Measurements from ENCODE around the gene PPP1R1A. TPM values are rescaled to one million over a fixed set of nuclear protein-coding genes. Genes with fewer than 3 reads are reported as not detected.

PPP1R1A gene
- total and polyA plus RNA-seq, 2 experiments from 2014 or later: 7.6 to 26.9 TPM

GRCh38 chr12:54592316-54592715, 3.9 kb upstream of the PPP1R1A start (continued):
- no peak for TF ChIP-seq REST (IDR thresholded peaks at IDR 0.05; ENCODE audit: unreplicated experiment)
- no peak for TF ChIP-seq POLR2AphosphoS5 (IDR thresholded peaks at IDR 0.05; ENCODE audit: low read depth)
- TF ChIP-seq EZH2phosphoT487 (IDR thresholded peaks at IDR 0.05; ENCODE audit: unreplicated experiment): no peak
- no peak for TF ChIP-seq ZNF331 (CRISPR knock-in tag; IDR thresholded peaks at IDR 0.05; ENCODE audit: low read depth)
- no peak for TF ChIP-seq NANOG (IDR thresholded peaks at IDR 0.05; ENCODE audit: borderline replicate concordance)
- TF ChIP-seq CREB1 (CRISPR knock-in tag; IDR thresholded peaks at IDR 0.05; ENCODE audit: low read depth): no peak
- TF ChIP-seq ETS1 (IDR thresholded peaks at IDR 0.05): no peak

- DNase-seq (ENCODE audit: low spot score): no peak
- Mint-ChIP-seq H3K27me3 (ENCODE audit: insufficient read depth, low read depth, poor library complexity) (peaks cover 49% of the 10 kb centered on the region), H3K27ac (no peak overlapping the region), H3K36me3 (ENCODE audit: low read depth) (no peaks in the 10 kb centered on the region), H3K4me3 (no peak overlapping the region; the same call in 2 of the 3 replicates), H3K4me1 (peaks cover 44% of the 10 kb centered on the region), H3K9me3 (no peaks in the 10 kb centered on the region)
- H3K27me3 ChIP-seq (ENCODE audit: insufficient read depth): peaks cover 80% of the 10 kb centered on the region
- no peaks in the 10 kb centered on the region for H4K20me1 ChIP-seq (replicated peaks; ENCODE audit: insufficient read depth)
- H3F3A ChIP-seq (replicated peaks; ENCODE audit: low read depth): no peaks in the 10 kb centered on the region
- H3K4me1 ChIP-seq (ENCODE audit: insufficient read depth): peaks cover 31% of the 10 kb centered on the region
- peak overlapping the region; percentile 76 for H2AFZ ChIP-seq
- H3K36me3 ChIP-seq (ENCODE audit: insufficient read depth): no peaks in the 10 kb centered on the region
- no peaks in the 10 kb centered on the region for H3K9me2 ChIP-seq (ENCODE audit: insufficient read depth)
- H3K4me3 ChIP-seq: no peak overlapping the region
- 0 out of 2 replicates have a peak overlapping the region, but pooled peaks have one; percentile 43 for H3K4me2 ChIP-seq
- H3K27ac ChIP-seq (ENCODE audit: low read depth): no peak overlapping the region
- peak; percentile 5; the same call in 2 of the 3 replicates for ATAC-seq
- H3K79me2 ChIP-seq (replicated peaks; ENCODE audit: insufficient read depth): no peaks in the 10 kb centered on the region
- TF ChIP-seq JUNB (IDR thresholded peaks at IDR 0.05; ENCODE audit: unreplicated experiment) (no peak), CTCF (conservative IDR thresholded peaks at IDR 0.05; ENCODE audit: low read depth in 2 of 2) (no peak), EZH2 (IDR thresholded peaks at IDR 0.05; ENCODE audit: low read depth, unreplicated experiment) (no peak), ZNF331 (CRISPR knock-in tag; IDR thresholded peaks at IDR 0.05; ENCODE audit: low read depth) (no peak), ZNF114 (CRISPR knock-in tag; IDR thresholded peaks at IDR 0.05) (no peak), POLR2AphosphoS5 (IDR thresholded peaks at IDR 0.05; ENCODE audit: low read depth) (no peak), ETS1 (IDR thresholded peaks at IDR 0.05) (no peak), NANOG (IDR thresholded peaks at IDR 0.05; ENCODE audit: borderline replicate concordance) (no peak), REST (IDR thresholded peaks at IDR 0.05; ENCODE audit: unreplicated experiment) (no peak), STAT1 (IDR thresholded peaks at IDR 0.05; ENCODE audit: unreplicated experiment) (no peak)
Measured at GRCh38 chr12:54590978-54591591, 2.6 kb upstream of the PPP1R1A start.
